Neural progenitor cell (in vitro differentiated cells): ENCODE data around the gene NKX1-2.

Source experiments
- EZH2phosphoT487 ChIP-seq: fragments of 200-600 bp; sonication (generic); IDR thresholded peaks from 2 replicates; pipeline ENCODE4 v1.6.1; 2017; ENCODE audit warnings: antibody characterized with exemption
- TF ChIP-seq, protein P1 (sequence below): fragments of 200-600 bp; sonication (generic); IDR thresholded peaks from 2 replicates; pipeline ENCODE4 v1.5.1; 2017; ENCODE audit warnings: antibody characterized with exemption, mild to moderate bottlenecking

DNA sequence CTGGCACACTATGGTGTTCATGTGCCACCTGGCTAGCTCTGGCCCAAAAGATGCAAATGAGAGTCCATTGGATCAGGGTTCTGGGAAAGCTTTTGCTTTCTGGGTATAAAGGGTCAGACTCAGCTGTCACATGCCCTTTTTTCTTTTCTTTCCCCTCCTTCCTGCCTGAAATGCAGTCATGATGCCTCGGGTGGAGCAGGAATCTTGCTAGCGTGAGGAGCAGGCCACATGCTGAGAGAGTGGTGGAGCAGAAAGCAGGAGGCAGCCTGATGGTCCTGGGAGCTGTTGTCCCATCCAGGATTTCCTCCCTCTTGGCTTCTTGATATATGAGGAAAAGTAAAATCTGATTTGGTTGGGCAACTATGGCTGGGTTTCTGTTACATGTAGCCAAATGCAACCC lies 9.1 kb upstream of the NKX1-2 start:
- TF ChIP-seq, protein P1, sequence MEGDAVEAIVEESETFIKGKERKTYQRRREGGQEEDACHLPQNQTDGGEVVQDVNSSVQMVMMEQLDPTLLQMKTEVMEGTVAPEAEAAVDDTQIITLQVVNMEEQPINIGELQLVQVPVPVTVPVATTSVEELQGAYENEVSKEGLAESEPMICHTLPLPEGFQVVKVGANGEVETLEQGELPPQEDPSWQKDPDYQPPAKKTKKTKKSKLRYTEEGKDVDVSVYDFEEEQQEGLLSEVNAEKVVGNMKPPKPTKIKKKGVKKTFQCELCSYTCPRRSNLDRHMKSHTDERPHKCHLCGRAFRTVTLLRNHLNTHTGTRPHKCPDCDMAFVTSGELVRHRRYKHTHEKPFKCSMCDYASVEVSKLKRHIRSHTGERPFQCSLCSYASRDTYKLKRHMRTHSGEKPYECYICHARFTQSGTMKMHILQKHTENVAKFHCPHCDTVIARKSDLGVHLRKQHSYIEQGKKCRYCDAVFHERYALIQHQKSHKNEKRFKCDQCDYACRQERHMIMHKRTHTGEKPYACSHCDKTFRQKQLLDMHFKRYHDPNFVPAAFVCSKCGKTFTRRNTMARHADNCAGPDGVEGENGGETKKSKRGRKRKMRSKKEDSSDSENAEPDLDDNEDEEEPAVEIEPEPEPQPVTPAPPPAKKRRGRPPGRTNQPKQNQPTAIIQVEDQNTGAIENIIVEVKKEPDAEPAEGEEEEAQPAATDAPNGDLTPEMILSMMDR: no peak
- no peak for TF ChIP-seq EZH2phosphoT487
